ENCODE measurements around the gene BFAR.
"Not testable (repeated sequence)": the region's sequence is repeated elsewhere in the genome, so short reads cannot be mapped to it uniquely, and the experiment has no call there.

DNA sequence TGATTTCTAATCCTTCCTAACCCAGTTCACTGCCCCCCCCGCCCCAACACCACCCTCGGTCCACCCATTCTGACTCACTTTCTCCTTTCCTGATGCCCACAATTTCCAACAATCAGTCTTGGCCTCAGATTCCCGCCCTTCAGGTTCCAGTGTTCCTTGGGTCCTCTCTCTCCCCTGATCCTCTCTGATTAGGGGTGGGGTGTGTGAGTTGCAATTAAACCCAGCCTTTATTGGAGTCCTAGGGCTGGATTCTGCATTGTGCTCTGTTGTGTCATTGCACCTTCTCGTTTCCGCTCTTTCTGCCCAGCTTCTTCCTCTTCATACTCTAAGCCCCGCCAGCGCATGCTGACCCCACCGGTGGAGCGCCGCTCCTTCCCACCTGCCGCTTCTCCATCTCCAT, 69.9 kb downstream of the BFAR start:
- TF ChIP-seq, protein P1, sequence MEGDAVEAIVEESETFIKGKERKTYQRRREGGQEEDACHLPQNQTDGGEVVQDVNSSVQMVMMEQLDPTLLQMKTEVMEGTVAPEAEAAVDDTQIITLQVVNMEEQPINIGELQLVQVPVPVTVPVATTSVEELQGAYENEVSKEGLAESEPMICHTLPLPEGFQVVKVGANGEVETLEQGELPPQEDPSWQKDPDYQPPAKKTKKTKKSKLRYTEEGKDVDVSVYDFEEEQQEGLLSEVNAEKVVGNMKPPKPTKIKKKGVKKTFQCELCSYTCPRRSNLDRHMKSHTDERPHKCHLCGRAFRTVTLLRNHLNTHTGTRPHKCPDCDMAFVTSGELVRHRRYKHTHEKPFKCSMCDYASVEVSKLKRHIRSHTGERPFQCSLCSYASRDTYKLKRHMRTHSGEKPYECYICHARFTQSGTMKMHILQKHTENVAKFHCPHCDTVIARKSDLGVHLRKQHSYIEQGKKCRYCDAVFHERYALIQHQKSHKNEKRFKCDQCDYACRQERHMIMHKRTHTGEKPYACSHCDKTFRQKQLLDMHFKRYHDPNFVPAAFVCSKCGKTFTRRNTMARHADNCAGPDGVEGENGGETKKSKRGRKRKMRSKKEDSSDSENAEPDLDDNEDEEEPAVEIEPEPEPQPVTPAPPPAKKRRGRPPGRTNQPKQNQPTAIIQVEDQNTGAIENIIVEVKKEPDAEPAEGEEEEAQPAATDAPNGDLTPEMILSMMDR (IDR thresholded peaks at IDR 0.05; ENCODE audit: low read depth, low read length, poor library complexity, severe bottlenecking), result not testable (repeated sequence)
- TF ChIP-seq EZH2phosphoT487 (IDR thresholded peaks at IDR 0.05; ENCODE audit: borderline replicate concordance, low read length), result not testable (repeated sequence)

Measured in DOHH2 (cell line).